Skin of body (tissue), 2 donors: ENCODE data around the gene TFAP2C. TPM values are rescaled to one million over a fixed set of nuclear protein-coding genes. Genes with fewer than 3 reads are reported as not detected.

ENCODE experiments used
- DNase-seq: peaks from one replicate; lab custom pipeline; 2025; lab: John Stamatoyannopoulos, UW
- total RNA-seq: library from RNA; depleted of rRNA; stranded (reverse); fragments of >200 nt; gene quantifications from one replicate; pipeline ENCODE4 v1.2.3, GENCODE V29; 2014

TFAP2C gene
- total RNA-seq, result 22.8 TPM

- DNase-seq, result no peak
Observed at GRCh38 chr20:56628873-56629463, at the start of gene TFAP2C. Gene TFAP2C (plus strand): TSS chr20:56629306. CDS start chr20:56629545, 239 bp downstream.

DNA sequence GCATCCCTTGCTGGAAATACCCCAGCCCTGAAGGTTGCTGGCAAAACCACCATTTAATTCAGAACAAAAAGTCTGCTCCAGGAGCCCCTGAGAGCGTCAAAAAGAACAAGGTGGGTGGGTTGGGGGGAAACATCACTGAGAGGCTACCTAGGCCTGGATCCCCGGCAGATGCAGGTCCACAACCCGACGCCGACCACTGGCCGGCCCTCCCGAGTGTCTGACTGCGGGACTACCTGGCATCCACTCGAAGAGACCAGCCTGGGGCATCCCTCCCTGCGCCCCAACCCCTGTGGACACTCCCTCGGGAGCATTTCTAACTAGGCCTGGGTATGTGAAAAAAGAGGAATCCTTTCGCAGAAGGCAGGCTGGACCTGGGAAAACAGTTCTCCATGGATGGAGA, 48.9 kb upstream of the TFAP2C start:
- no peak for DNase-seq

- no peak for DNase-seq
Observed at GRCh38 chr20:56581701-56582100, 47.4 kb upstream of the TFAP2C start.

GRCh38 chr20:56582542-56582941, 46.6 kb upstream of the TFAP2C start:
- no peak for DNase-seq

DNA sequence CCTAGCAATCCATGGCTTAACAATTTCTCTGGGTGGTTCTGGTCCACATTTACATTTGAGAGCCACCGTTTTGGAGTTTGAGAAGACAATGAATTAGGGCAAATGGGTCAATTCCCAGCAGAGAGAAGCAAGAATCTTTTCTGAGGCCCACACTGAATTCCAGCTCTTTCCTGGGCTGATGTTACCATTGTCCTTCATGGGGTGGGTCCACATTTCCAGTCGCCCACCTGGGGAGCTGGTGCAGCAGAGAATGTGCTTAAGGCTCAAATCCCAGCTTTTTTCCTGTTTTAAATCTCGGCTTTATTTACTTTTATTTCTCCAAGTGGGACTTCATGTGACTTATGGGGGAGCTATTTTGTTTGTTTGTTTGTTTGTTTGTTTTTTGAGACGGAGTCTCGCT, 44.2 kb upstream of the TFAP2C start:
- no peak for DNase-seq

- no peak for DNase-seq
Observed at GRCh38 chr20:56587307-56588041, 41.6 kb upstream of the TFAP2C start.

DNA sequence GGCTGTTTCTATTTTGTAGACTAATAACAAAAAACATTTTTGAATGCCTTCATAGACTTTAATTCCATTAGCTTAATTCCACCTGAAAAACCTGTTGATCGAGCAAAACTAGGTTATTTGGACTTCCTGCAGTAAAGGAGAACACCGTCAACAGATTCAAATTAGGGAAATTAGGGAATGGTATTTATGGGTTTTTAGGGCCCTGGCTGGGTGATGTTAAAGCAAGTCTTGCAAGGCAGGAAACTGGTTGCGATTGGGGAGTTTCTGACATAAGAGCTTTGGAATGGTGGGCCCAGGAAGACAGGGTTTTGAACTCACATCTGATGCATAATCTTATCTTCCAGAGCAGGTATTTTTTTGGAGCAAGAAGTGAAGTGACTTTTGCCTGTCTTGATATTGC, 40.1 kb upstream of the TFAP2C start:
- DNase-seq, result no peak

DNA sequence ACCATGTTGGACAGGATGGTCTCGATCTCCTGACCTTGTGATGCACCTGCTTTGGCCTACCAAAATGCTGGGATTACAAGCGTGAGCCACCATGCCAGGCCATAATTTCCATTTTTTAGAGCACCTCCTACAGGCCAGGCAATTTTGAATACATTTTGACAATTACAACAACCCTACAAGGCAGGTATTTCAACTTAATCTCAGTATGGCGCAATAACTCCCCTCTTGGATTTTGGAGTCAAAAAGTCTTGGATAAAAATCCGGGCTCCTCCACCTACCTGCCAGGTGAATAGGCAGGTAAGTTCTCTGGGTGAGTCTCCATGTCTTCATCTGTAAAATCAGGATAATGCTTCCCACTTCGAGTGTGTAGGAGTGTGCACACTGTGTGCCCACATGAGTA, 39.5 kb upstream of the TFAP2C start:
- DNase-seq, result no peak

GRCh38 chr20:56590888-56591287, 38.2 kb upstream of the TFAP2C start:
- DNase-seq, result no peak

DNA sequence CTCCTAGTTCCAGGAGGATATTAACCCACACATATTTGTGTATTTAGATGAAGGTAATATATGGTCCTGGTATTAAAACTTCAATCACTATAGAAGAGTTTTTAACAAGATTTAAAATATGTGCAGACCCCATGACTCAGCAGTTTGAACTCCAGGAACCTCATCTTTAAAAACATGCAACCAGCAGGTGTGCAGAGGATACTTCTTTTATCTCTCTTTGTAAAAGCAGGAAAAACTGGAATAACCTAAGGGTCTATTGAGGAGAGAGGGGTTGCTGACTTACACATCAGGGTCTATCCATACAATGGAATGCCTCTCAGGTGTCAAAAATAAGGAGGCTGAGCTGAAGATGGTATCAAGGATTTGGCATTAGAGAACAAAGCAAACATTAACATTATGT, 36.9 kb upstream of the TFAP2C start:
- DNase-seq, result no peak

DNA sequence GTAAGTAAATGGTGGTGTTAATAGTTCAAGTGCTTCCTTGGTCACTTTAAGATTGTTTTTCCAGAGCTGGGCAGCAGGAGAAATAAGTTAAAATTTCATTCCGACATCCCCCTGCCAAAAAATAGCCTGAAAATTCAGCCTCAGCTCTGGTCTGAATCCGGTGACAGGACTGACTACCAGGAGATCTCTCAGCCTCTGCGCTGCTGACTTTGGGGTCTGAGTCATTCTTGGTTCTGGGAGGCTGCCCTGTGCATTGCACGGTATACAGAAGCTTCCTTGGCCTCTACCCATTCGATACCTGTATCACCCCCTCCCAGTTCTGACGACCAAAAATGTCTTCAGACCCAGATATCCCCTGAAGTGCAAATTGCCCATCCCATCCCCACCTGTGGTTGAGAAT, 36.3 kb upstream of the TFAP2C start:
- DNase-seq, result no peak

GRCh38 chr20:56595746-56596475, 33.2 kb upstream of the TFAP2C start:
- no peak for DNase-seq

- DNase-seq, result no peak
Observed at GRCh38 chr20:56601166-56601565, 27.9 kb upstream of the TFAP2C start.

DNA sequence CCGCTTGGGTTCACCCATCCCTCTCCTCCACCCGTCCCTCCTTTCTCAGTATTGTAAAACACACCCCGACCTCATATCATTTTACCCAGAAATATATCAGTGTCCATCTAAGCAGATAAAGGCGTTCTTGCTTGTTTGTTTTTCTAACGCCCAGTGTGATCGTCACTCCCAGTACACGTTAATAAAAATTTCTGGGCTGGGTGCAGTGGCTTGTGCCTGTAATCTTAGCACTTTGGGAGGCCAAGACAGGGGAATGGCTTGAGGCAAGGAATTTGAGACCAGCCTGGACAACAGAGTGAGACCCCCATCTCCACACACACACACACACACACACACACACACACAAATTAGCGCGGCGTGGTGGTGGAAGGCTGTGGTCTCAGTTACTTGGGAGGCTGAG, 24.4 kb upstream of the TFAP2C start:
- no peak for DNase-seq

DNA sequence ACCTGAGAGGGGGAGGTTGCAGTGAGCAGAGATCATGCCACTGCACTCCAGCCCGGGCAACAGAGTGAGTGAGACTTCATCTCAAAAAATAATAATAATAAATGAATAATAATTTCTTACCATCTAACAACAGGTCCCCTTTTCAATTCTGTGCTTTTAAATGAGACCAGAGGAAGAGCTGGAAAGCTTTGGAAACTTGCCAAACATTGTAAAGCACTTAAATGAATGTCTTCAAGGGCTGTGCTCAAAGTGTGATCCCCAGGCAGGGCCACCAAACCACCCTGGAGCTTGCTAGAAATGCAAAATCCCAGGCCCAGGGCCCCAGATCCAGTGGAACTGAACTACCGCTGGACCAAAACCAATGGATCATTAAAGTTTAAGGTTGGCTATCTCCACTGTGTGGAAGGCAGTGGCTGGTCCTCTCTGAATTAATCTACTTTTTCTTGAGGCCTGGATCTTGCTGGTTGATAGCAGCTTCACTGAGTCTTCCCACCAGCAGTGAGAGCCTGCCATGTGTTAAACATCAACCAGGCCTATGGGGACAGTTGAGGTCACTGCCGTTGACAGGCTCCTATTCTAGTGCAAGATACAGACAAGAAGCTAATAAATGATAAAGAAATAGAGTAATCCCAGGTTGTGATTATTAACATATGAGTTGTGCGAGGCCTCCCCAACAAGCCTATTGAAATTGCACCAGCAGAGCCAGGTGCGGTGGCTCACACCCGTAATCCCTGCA, 23.7 kb upstream of the TFAP2C start:
- DNase-seq, result no peak

GRCh38 chr20:56606174-56606945, 22.7 kb upstream of the TFAP2C start:
- no peak for DNase-seq

DNA sequence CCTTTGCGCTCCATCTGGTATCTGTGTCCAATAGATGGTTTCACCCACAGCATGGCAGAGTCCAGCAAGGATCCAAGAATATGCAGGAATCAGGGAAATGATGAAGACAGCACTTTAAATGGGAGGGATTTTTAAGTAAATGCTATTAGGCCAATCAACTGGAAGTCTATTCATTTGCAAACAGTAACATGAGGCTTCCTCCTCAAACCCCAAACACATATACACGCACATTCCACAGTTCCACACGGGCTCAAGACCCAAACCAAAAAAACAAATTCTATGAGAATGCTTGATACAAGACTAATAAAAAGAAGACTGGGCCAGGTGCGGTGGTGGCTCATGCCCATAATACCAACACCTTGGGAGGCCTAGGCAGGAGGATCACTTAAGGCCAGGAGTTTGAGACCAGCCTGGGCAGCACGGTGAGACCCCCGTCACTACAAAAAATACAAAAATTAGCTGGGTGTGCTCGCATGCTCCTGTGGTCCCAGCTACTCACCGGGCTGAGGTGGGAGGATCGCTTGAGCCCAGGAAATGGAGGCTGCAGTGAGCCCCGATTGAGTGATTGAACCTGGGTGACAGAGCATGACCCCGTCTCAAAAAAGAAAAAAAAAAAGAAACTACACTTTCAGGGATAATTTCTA, 21.9 kb upstream of the TFAP2C start:
- no peak for DNase-seq

- DNase-seq, result no peak
Observed at GRCh38 chr20:56608376-56608775, 20.7 kb upstream of the TFAP2C start.

DNA sequence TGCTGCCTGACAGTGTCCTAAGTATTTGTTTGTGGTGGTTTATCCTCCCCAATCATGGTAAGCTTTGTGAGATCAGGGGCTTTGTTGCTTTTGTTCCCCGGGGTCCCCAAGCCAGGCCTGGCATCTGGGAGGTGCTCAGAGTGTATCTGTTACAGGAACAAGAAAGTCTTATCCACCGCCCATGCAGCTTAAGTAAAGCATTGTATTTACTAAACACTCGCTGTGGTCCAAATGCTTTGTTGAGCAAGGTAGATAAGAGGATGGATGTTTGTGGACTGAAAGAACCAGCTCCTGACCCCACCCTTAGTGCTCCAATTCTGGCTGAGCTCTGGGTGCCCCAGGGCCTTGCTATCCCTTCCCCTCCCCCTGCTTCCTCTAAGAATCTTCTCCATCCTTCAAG, 19.8 kb upstream of the TFAP2C start:
- DNase-seq, result no peak

DNA sequence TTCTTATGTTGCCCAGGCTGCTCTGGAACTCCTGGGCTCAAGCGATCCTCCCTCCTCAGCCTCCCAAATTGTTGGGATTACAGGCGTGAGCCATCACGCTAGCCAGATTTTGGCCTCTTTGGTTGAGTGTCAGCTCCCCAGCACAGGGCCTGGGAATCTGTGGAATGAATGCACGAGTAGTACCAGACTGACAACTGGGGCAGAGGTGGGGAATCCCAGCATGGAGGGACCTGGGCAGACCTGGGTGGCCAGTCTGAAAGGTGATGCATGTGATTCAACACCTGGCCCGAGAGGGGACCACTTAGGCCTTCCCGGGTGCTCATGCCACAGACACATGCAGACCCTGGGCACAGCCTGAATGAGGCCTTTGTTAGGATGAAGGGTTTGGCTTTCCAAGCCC, 19.0 kb upstream of the TFAP2C start:
- DNase-seq, result no peak

GRCh38 chr20:56614196-56614595, 14.9 kb upstream of the TFAP2C start:
- DNase-seq, result no peak
